Aorta (tissue), 5 donors: ENCODE results near the gene FGFR3. TPM values are rescaled to one million over a fixed set of nuclear protein-coding genes. Genes with fewer than 3 reads are reported as not detected.

ENCODE experiments used
- ATAC-seq: fragments of 200-7000 bp; cut with Tn5 transposase; one replicate; pipeline ENCODE4 v1.9.1; 2022; ENCODE audit warnings: moderate library complexity; ENCODE audit not compliant: low FRiP score
- DNase-seq, 2 donors: peaks; one replicate each; pipeline ENCODE4 v3.0.0-alpha.2; 2020
- H3K27ac ChIP-seq, 2 donors: one replicate each; pipeline ENCODE4 v1.5.1; 2013; ENCODE audit warnings: low read length in 2 of 2, mild to moderate bottlenecking in 2 of 2, moderate library complexity in 2 of 2, control low read depth in 1 of 2, inconsistent platforms in 1 of 2, low read depth in 1 of 2
- H3K27me3 ChIP-seq, 2 donors: one replicate each; pipeline ENCODE4 v1.6.1; 2013; ENCODE audit warnings: control low read depth in 1 of 2, low read length in 1 of 2, mild to moderate bottlenecking in 1 of 2, moderate library complexity in 1 of 2; ENCODE audit not compliant: insufficient read depth in 2 of 2, control insufficient read depth in 1 of 2
- H3K36me3 ChIP-seq, 2 donors: one replicate each; pipeline ENCODE4 v1.6.1; 2013; ENCODE audit warnings: control low read depth in 1 of 2, low read length in 1 of 2, mild to moderate bottlenecking in 1 of 2; ENCODE audit not compliant: insufficient read depth in 2 of 2, control insufficient read depth in 1 of 2
- H3K4me1 ChIP-seq, 2 donors: one replicate each; pipeline ENCODE4 v1.6.1; 2013; ENCODE audit warnings: low read length in 2 of 2, control low read depth in 1 of 2, mild to moderate bottlenecking in 1 of 2, moderate library complexity in 1 of 2; ENCODE audit not compliant: insufficient read depth in 2 of 2, control insufficient read depth in 1 of 2
- H3K4me3 ChIP-seq, 2 donors: one replicate each; pipeline ENCODE4 v1.5.1; 2013; ENCODE audit warnings: low read length in 2 of 2, control low read depth in 1 of 2, mild to moderate bottlenecking in 1 of 2
- H3K9me3 ChIP-seq: one replicate; pipeline ENCODE4 v1.6.1; 2013; ENCODE audit warnings: mild to moderate bottlenecking, low read length; ENCODE audit not compliant: control insufficient read depth
- WGBS, 2 donors: extraction: QIAGEN DNeasy Blood & Tissue Kit; methylation state at CpG; one replicate each; pipeline ENCODE4 v1.1.7; 2013; 5-methylcytosine and 5-hydroxymethylcytosine counted together
- intact Hi-C, 2 donors: fragments of 100-400 bp; cut with DNase I; formaldehyde crosslinking; loops; one replicate each; pipeline versions ENCODE4 v1.14.2 to v1.15.0; 2022
- polyA plus RNA-seq, 2 donors: library from polyadenylated mRNA; stranded (reverse); fragments of 200-250 nt; gene quantifications; one replicate each; pipeline ENCODE4 v1.2.3, GENCODE V29; 2013
- total RNA-seq, 2 donors: library from RNA; stranded (reverse); fragmentation: NEBNext Ultra II Directional; extraction: Animal tissue kit (Norgen Biotek cat#: 25700); gene quantifications; one replicate each; pipeline ENCODE4 v1.2.1, GENCODE V29; 2021
- donor health status: healthy with polysubstance abuse.
- donor health status: Bipolar disorder and iron deficiency.
- donor health status: DM: no; HTN: no; CAD: no.
- donor health status: DM: no; HTN: no; CAD: no.
- donor health status: DM: yes; HTN: yes; CAD: no.

FGFR3 gene
- total and polyA plus RNA-seq, 4 donors, result 1.0 to 4.0 (median 1.8) TPM

DNA sequence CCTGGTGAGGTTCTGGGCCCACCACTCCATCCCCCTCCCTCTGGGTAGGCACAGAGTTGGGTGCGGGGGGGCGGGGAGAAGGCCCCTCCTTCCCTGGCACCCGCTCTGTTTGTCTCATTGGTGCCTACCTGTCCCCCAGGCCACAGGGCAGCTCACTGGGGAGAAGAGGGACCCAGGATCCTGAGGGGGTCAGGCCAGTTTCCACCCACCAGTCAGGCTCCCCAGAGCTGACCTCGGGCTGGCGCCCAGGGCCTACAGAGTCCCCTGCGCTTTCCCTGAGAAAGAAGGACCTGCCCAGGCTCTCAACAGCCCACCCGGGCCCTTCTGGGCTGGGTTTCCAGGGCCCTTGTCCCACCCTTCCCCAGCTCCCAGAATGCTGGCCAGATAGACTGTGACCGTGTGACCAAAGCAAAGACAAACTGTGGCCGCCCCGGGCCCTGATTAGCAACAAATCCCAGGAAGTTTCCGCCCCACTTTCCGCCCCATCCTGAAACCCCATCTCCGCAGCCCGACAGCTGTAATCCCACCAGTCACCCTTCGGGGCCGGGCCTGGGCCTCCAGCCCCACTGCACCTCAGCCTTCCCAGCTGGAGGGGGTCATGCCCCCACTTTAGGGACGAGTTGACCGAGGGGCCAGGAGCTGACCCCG is 33.8 kb upstream of the FGFR3 start:
- no peak for DNase-seq
- Histone ChIP-seq H3K4me1 (no peaks in the 10 kb centered on the region), H3K9me3 (no peaks in the 10 kb centered on the region), H3K36me3 (no peaks in the 10 kb centered on the region), H3K4me3 (no peak overlapping the region), H3K27me3 (no peaks in the 10 kb centered on the region), H3K27ac (no peak overlapping the region)
- WGBS, 2 donors, result 88 to 89% methylated on average over 18 to 19 of the region's 19 CpGs
- intact Hi-C loops, result no loop called here
- no peak for ATAC-seq

DNA sequence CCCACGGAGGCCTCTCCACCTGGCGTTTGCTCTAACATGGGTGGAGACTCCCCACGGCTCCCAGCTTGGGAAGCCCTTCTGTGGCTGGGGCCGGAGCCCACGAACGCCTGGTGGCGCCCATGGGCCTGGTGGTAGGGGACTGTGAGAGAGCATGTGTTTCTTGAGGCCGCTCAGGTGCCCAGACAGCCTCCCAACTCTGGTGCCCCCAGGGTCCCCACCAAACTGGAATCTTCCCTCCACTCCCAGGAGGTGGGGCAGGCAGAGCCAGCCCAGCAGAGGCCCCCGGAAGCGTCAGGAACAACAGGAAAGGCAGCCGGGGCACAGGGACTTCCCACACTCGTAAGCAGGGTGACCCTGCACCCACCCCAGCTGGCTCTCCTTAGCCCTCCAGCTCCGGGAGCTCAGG is 33.3 kb upstream of the FGFR3 start:
- intact Hi-C loops, result no loop called here
- no peak overlapping the region for H3K27ac ChIP-seq
- no peaks in the 10 kb centered on the region for H3K9me3 ChIP-seq
- no peak overlapping the region for H3K4me3 ChIP-seq
- ATAC-seq (no peak), DNase-seq (no peak)
- H3K4me1 ChIP-seq, result no peaks in the 10 kb centered on the region
- H3K36me3 ChIP-seq, result no peaks in the 10 kb centered on the region
- WGBS, 2 donors, result 86 to 90% methylated on average over 12 to 13 of the region's 13 CpGs
- no peaks in the 10 kb centered on the region for H3K27me3 ChIP-seq

DNA sequence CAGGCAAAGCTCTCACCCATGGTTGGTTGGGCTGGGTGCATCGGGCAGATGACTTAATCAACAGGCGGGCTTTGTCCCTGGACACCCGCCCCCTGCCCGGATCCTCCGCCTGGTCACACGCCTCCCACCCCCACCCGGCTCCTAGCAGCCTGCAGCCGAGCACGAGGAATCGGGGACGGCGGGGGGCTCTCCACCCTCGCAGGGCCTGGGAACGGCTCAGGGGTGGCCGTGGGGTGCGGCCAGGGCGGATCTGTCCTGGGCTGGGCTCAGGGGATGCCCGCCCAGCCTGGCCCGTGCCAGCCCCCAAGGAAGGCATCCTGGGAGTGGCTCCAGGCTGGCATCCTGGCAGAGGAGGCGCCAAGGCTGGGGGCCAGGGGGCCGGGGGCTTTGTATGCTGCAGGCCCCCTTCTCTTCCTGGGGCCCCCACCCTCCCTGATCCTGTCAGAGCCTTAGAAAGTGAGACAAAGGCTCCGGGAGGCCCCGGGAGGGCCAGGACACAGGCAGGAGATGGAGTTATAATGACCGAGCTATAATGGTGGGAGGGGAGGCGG is 32.5 kb upstream of the FGFR3 start:
- 66 to 68% methylated on average over 25 of the region's 25 CpGs for WGBS, 2 donors
- H3K9me3 ChIP-seq, result no peaks in the 10 kb centered on the region
- no peaks in the 10 kb centered on the region for H3K4me1 ChIP-seq
- no peaks in the 10 kb centered on the region for H3K27me3 ChIP-seq
- no peaks in the 10 kb centered on the region for H3K36me3 ChIP-seq
- intact Hi-C loops, result no loop called here
- no peak overlapping the region for H3K27ac ChIP-seq
- no peak overlapping the region for H3K4me3 ChIP-seq
- DNase-seq (no peak), ATAC-seq (no peak)

DNA sequence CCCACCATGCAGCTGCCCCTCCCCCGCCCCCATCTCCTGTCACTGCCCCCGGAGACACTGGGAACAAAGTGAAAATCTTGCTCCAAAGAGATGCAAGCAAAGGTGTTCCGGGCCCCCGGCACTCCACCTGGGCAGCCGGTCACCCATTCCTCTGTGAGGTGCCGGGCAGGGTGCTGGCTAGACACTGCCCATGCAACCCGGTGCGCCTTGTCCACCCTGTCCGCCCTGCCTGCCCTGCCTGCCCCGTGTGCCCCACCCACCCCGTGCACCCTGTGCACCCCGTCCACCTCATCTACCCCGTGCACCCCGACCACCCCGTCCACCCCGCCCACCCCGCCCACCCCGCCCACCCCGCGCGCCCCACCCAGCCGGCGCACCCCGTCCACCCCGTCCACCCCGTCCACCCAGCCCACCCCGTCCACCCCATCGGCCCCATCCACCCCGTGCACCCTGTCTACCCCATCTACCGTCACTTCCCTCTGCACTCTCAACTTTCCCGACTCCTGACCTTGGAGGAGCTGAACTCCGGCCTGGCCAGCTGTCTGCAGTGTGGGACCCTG is 31.9 kb upstream of the FGFR3 start:
- H3K27me3 ChIP-seq, result no peaks in the 10 kb centered on the region
- DNase-seq (no peak), ATAC-seq (no peak)
- H3K4me3 ChIP-seq, result no peak overlapping the region
- intact Hi-C loops, result no loop called here
- no peak overlapping the region for H3K27ac ChIP-seq
- no peaks in the 10 kb centered on the region for H3K9me3 ChIP-seq
- WGBS, 2 donors, result 70 to 83% methylated on average over 22 to 32 of the region's 32 CpGs
- H3K4me1 ChIP-seq, result no peaks in the 10 kb centered on the region
- H3K36me3 ChIP-seq, result no peaks in the 10 kb centered on the region

DNA sequence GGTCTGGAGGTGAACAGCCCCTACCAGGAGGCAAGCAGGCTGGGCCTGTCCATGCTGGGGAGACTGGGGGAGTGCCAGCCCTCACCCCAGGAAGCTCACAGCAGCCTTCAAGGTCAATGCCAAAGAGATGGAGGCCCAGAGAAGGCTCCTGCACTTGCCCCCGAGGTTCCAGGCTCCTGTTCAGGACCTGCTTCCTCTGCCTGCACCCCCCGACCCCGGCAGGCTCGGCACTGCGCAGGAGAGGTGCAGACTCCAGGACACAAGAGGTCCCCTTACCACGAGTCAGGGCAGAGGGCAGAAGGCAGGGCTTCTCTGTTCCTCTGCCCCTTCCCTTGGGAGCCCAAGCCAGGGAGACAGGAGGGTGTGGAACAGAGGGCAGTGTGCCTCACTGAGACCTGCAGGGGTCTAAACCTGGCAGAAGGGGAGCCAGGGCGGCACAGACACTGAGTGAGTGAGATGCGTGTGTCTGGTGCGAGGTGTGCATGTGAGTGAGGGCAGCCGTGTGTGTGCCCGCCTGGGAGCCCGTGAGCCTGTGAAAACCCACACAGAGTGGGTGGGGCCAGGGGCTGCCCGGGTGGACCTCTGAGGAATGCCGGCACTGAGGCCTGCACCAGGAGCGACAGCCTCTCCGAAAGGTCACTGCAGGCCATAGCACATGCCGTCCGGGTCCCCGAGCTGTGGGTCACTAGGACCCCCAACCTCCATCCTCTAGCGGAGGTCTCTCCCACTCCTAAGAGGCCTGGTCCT is 30.7 kb upstream of the FGFR3 start:
- no peaks in the 10 kb centered on the region for H3K4me1 ChIP-seq
- no peak overlapping the region for H3K27ac ChIP-seq
- no peaks in the 10 kb centered on the region for H3K36me3 ChIP-seq
- no peaks in the 10 kb centered on the region for H3K9me3 ChIP-seq
- ATAC-seq (no peak), DNase-seq (no peak)
- H3K27me3 ChIP-seq, result no peaks in the 10 kb centered on the region
- WGBS, 2 donors, result 88 to 91% methylated on average over 20 of the region's 20 CpGs
- intact Hi-C loops, result no loop called here
- no peak overlapping the region for H3K4me3 ChIP-seq

DNA sequence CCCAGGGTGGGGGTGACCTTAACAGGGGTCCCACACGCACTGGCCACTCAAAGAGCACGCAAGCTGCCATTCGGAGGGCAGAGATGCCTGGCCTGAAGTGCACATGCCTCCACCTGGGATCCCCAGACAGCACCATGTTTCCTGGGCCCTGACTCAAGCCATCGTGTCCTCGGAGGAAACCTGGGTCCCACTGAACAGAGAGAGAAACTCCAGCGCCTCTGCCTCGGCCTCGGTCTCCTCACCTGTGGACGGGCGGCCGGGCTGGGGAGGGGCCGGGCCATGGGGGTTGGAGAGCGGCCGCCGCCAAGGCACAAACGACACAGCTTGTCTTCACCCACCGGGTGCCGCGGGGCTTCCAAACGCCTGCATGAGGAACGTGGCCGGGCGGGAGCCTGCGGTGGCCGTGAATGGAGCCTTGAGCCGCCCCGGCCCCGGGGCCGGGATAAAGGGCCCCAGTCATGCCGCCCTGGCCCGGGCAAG is 30.0 kb upstream of the FGFR3 start:
- Histone ChIP-seq H3K27ac (no peak overlapping the region), H3K4me3 (no peak overlapping the region), H3K27me3 (no peaks in the 10 kb centered on the region), H3K4me1 (no peaks in the 10 kb centered on the region), H3K9me3 (no peaks in the 10 kb centered on the region), H3K36me3 (no peaks in the 10 kb centered on the region)
- 24 to 26% methylated on average over 31 of the region's 31 CpGs for WGBS, 2 donors
- ATAC-seq (no peak), DNase-seq (no peak)
- intact Hi-C loops, result no loop called here

DNA sequence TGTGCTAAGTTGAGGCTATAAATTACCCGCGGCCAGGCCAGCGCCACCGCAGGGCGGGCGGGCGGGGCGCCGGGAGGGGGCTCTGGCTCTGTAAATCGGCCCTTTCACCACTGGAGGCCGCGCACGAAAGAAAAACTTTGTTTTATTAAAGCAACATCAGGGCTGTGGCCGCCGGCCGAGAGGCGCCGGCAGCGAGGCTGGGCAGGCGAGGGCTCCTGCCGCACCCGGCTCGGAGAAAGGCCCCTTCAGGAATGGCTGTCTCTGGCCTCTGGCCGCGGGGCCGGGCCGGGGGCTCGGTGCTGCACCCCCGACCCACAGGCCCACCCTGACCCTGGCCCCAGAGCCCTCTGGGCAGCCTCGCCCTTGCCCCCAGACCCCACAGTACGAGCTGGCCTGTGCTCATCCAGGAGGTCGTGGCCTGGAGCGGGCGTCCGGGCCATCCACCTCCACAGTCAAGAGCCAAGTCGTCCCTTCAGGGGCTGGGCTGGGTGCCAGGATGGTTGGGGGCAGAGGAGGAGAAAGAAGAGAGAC is 29.5 kb upstream of the FGFR3 start:
- Histone ChIP-seq H3K4me1 (no peaks in the 10 kb centered on the region), H3K9me3 (no peaks in the 10 kb centered on the region), H3K4me3 (no peak overlapping the region), H3K27me3 (no peaks in the 10 kb centered on the region), H3K36me3 (no peaks in the 10 kb centered on the region), H3K27ac (no peak overlapping the region)
- intact Hi-C loops, result no loop called here
- ATAC-seq, result peak; percentile 25
- DNase-seq, result no peak
- 6% methylated on average over 35 to 36 of the region's 36 CpGs for WGBS, 2 donors

DNA sequence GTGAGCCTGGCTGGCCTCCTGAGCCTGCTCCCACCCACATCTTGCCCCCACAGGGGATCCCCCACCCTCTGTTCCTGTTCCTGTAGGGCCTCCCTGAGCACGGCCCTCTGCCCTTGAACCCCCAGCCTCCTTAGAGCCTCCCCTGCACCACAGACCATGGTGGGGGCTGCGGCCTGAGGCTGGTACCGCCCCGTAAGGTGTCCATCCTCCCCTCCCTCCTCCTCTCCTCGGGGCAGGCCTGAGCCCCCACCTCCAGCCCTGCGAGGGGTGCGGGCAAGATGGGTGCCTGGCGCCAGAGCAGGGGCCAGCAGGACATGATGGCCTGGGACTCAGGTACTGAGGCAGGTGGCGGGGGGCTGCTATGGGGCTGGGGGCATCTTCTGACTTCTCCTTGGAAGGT is 28.4 kb upstream of the FGFR3 start:
- 97% methylated on average over 9 of the region's 9 CpGs for WGBS, 2 donors
- no peaks in the 10 kb centered on the region for H3K4me1 ChIP-seq
- no peaks in the 10 kb centered on the region for H3K36me3 ChIP-seq
- intact Hi-C loops, result no loop called here
- H3K9me3 ChIP-seq, result no peaks in the 10 kb centered on the region
- no peak for ATAC-seq
- no peak overlapping the region for H3K27ac ChIP-seq
- no peaks in the 10 kb centered on the region for H3K27me3 ChIP-seq
- no peak for DNase-seq
- no peak overlapping the region for H3K4me3 ChIP-seq
